HepG2 (cell line): ENCODE data around the gene WLS. TPM values are rescaled to one million over a fixed set of nuclear protein-coding genes. Genes with fewer than 3 reads are reported as not detected.

Experiments
- ATAC-seq: fragments of 200-7000 bp; cut with Tn5 transposase; 3 replicates; pipeline ENCODE4 v1.9.1; 2020; ENCODE audit warnings: mild to moderate bottlenecking, moderate library complexity
- BruUV-seq: library from RNA; stranded (reverse); fragments of 400-500 nt; replicated peaks from 2 replicates; lab custom pipeline; 2021; lab: Mats Ljungman, UMichigan
- CTCF ChIA-PET: fragments of 300-600 bp; formaldehyde crosslinking; extraction: SDS; loops from one replicate; lab custom pipeline; 2021; ENCODE audit warnings: low total read pairs, inconsistent platforms, low intra/inter-chr PET ratio; lab: Yijun Ruan, JAX
- POLR2A ChIA-PET: fragments of 350-600 bp; sonication (Branson Sonifier 250); formaldehyde crosslinking; loops from one replicate; lab custom pipeline; 2020; ENCODE audit warnings: antibody characterized with exemption, inconsistent platforms; lab: Yijun Ruan, JAX
- DNase-seq: peaks from one replicate; pipeline ENCODE4 v3.0.0-alpha.2; 2015; ENCODE audit warnings: low spot score
- FAIRE-seq: peaks from 3 replicates; lab custom pipeline; 2011; peaks lifted over from hg19 to GRCh38; lab: Jason Lieb, UNC
- H2AFZ ChIP-seq: one replicate; pipeline ENCODE4 v1.6.1; 2011; ENCODE audit warnings: low read length, inconsistent platforms
- H3K27ac ChIP-seq: fragments of 300-600 bp; 3 replicates; pipeline ENCODE4 v1.8.0; 2011; ENCODE audit warnings: mixed run types, mild to moderate bottlenecking, mixed read lengths, low read length, inconsistent platforms; ENCODE audit not compliant: insufficient read depth; ENCODE audit errors: extremely low read length
- H3K27me3 ChIP-seq, 2 experiments: fragments of 200-600 bp in 1 of 2; 2 replicates in 1 of 2; 3 replicates in 1 of 2; pipeline versions ENCODE4 v1.6.0 to v1.8.0; 2011; ENCODE audit warnings: low read length in 2 of 2, mild to moderate bottlenecking in 2 of 2, moderate library complexity in 2 of 2, inconsistent platforms in 1 of 2; ENCODE audit not compliant: insufficient read depth in 2 of 2, control insufficient read depth in 1 of 2
- H3K36me3 ChIP-seq, 2 experiments: fragments of 200-600 bp in 1 of 2; replicated peaks in 1 of 2; 2 replicates in 1 of 2; 3 replicates in 1 of 2; pipeline versions ENCODE4 v1.5.1 to v1.8.0; 2011; ENCODE audit warnings: low read length in 2 of 2, inconsistent platforms in 1 of 2; ENCODE audit not compliant: insufficient read depth in 2 of 2, control insufficient read depth in 1 of 2
- H3K4me1 ChIP-seq: 2 replicates; pipeline ENCODE4 v1.5.1; 2012; ENCODE audit warnings: low read length, inconsistent platforms; ENCODE audit not compliant: insufficient read depth
- H3K4me2 ChIP-seq: 2 replicates; pipeline ENCODE4 v1.6.0; 2011; ENCODE audit warnings: low read depth, low read length, inconsistent platforms
- H3K4me3 ChIP-seq, 3 experiments: fragments of 200-600 bp in 1 of 3; sonication (generic), shearing (Covaris generic) in 1 of 3; replicated peaks in 1 of 3; 2 replicates each; pipeline ENCODE4 v1.5.1; 2011 to 2016; ENCODE audit warnings: low read length in 3 of 3, inconsistent platforms in 2 of 3, low read depth in 2 of 3, mild to moderate bottlenecking in 2 of 3, control low read depth in 1 of 3, mixed read lengths in 1 of 3; ENCODE audit not compliant: insufficient read depth in 1 of 3
- H3K79me2 ChIP-seq: one replicate; pipeline ENCODE4 v1.6.1; 2011; ENCODE audit warnings: low read length, inconsistent platforms; ENCODE audit not compliant: insufficient read depth
- H3K9ac ChIP-seq: 2 replicates; pipeline ENCODE4 v1.6.0; 2011; ENCODE audit warnings: mild to moderate bottlenecking, low read depth, low read length, inconsistent platforms; ENCODE audit not compliant: insufficient read depth
- H3K9me3 ChIP-seq: 2 replicates; pipeline ENCODE4 v1.5.1; 2012; ENCODE audit warnings: mild to moderate bottlenecking, low read length
- H4K20me1 ChIP-seq: 2 replicates; pipeline ENCODE4 v1.6.0; 2011; ENCODE audit warnings: inconsistent platforms, mild to moderate bottlenecking, low read length, moderate library complexity; ENCODE audit not compliant: insufficient read depth
- EZH2 ChIP-seq: conservative IDR thresholded peaks from 2 replicates; pipeline ENCODE4 v1.6.1; 2012; ENCODE audit warnings: mild to moderate bottlenecking, low read depth, low read length, moderate library complexity
- HDAC6 ChIP-seq: fragments of 200-600 bp; sonication (generic); IDR thresholded peaks from 2 replicates; pipeline ENCODE4 v1.7.0; 2017; ENCODE audit warnings: mild to moderate bottlenecking, antibody characterized with exemption, low read length, low read depth
- HNRNPL ChIP-seq: fragments of 200-400 bp; formaldehyde crosslinking; IDR thresholded peaks from 2 replicates; pipeline ENCODE4 v1.6.1; 2017; ENCODE audit warnings: mild to moderate bottlenecking, low read depth, low read length
- JDP2 ChIP-seq: sonication (generic); formaldehyde crosslinking; IDR thresholded peaks from 2 replicates; pipeline ENCODE4 v1.8.1; 2022; ENCODE audit warnings: missing genetic modification reagents, borderline replicate concordance
- MEIS1 ChIP-seq: sonication (generic); formaldehyde crosslinking; IDR thresholded peaks from 2 replicates; pipeline ENCODE4 v1.9.0; 2021; ENCODE audit warnings: mild to moderate bottlenecking, missing genetic modification reagents, moderate library complexity, borderline replicate concordance
- MTA1 ChIP-seq: sonication (generic); formaldehyde crosslinking; IDR thresholded peaks from 2 replicates; pipeline ENCODE4 v1.4.0; 2020; ENCODE audit warnings: missing genetic modification reagents, mild to moderate bottlenecking, borderline replicate concordance
- NR1H2 ChIP-seq: sonication (generic); formaldehyde crosslinking; IDR thresholded peaks from 2 replicates; pipeline ENCODE4 v1.8.1; 2022; ENCODE audit warnings: low read depth, missing genetic modification reagents, borderline replicate concordance
- PATZ1 ChIP-seq: sonication (generic); formaldehyde crosslinking; IDR thresholded peaks from 2 replicates; pipeline ENCODE4 v1.4.0; 2020; ENCODE audit warnings: missing genetic modification reagents
- RCOR2 ChIP-seq: IDR thresholded peaks from 2 replicates; pipeline ENCODE4 v1.6.1; 2016; ENCODE audit warnings: missing biosample characterization, missing genetic modification reagents
- RFXANK ChIP-seq: IDR thresholded peaks from 2 replicates; pipeline ENCODE4 v1.6.1; 2016
- TAF15 ChIP-seq: fragments of 200-400 bp; formaldehyde crosslinking; IDR thresholded peaks from one replicate; pipeline ENCODE4 v1.6.1; 2018; ENCODE audit warnings: mild to moderate bottlenecking, low read depth, low read length; ENCODE audit not compliant: poor library complexity, severe bottlenecking
- WIZ ChIP-seq: sonication (generic); formaldehyde crosslinking; IDR thresholded peaks from 2 replicates; pipeline ENCODE4 v1.5.1; 2020; ENCODE audit warnings: mild to moderate bottlenecking, missing genetic modification reagents
- ZBTB26 ChIP-seq: IDR thresholded peaks from 2 replicates; pipeline ENCODE4 v1.6.1; 2016; ENCODE audit warnings: missing compliant biosample characterization, missing genetic modification reagents, borderline replicate concordance
- ZBTB3 ChIP-seq: sonication (generic); formaldehyde crosslinking; IDR thresholded peaks from 2 replicates; pipeline ENCODE4 v1.4.0; 2020; ENCODE audit warnings: low read depth, mild to moderate bottlenecking, moderate library complexity, missing genetic modification reagents, borderline replicate concordance
- ZFP82 ChIP-seq: sonication (generic); formaldehyde crosslinking; IDR thresholded peaks from 2 replicates; pipeline ENCODE4 v1.5.1; 2020; ENCODE audit warnings: mild to moderate bottlenecking, missing genetic modification reagents, borderline replicate concordance
- ZSCAN21 ChIP-seq: sonication (generic); formaldehyde crosslinking; IDR thresholded peaks from 2 replicates; pipeline ENCODE4 v1.8.0; 2022; ENCODE audit warnings: mild to moderate bottlenecking, missing genetic modification reagents, moderate library complexity, borderline replicate concordance
- ZUFSP ChIP-seq: sonication (generic); formaldehyde crosslinking; IDR thresholded peaks from 2 replicates; pipeline ENCODE4 v1.9.0; 2021; ENCODE audit warnings: missing genetic modification reagents, mild to moderate bottlenecking, borderline replicate concordance
- WGBS: methylation state at CpG from one replicate; pipeline ENCODE4 v1.1.6; 2017; ENCODE audit warnings: low lambda C conversion rate; 5-methylcytosine and 5-hydroxymethylcytosine counted together
- in situ Hi-C: cut with HindIII; loops from 2 replicates; pipeline ENCODE4 v1.10.0; 2017; ENCODE audit warnings: low pct_unique_long_range_greater_than_20kb; ENCODE audit not compliant: extremely low pct_ligation_motif_present
- intact Hi-C: fragments of 100-400 bp; cut with micrococcal nuclease; formaldehyde crosslinking; loops from one replicate; pipeline ENCODE4 v1.10.0; 2022; ENCODE audit not compliant: unreplicated experiment
- polyA plus RNA-seq, 8 experiments: library from polyadenylated mRNA; depleted of rRNA in 3 of 8; stranded (reverse) in 7 of 8; unstranded in 1 of 8; fragments of >200 nt; fragmentation: Illumina TruSeq in 4 of 8; extraction: Trizol in 4 of 8; gene quantifications; 2 replicates each; pipeline versions ENCODE4 v1.2.1 to v1.2.3, GENCODE V29; 2011 to 2016; ENCODE audit warnings: low read depth in 4 of 8, missing spikeins in 1 of 8, mixed read lengths in 1 of 8; ENCODE audit not compliant: insufficient read depth in 1 of 8
- total RNA-seq, 5 experiments: library from RNA; depleted of rRNA; stranded (reverse); fragments of >200 nt; fragmentation: Illumina TruSeq; extraction: Trizol; gene quantifications; 2 replicates each; pipeline ENCODE4 v1.2.3, GENCODE V29; 2016; ENCODE audit warnings: low read depth in 1 of 5
- TF ChIP-seq, protein P1 (sequence below): sonication (generic); formaldehyde crosslinking; IDR thresholded peaks from 2 replicates; pipeline ENCODE4 v1.4.0; 2020; ENCODE audit warnings: missing genetic modification reagents

The WLS gene
- total and polyA plus RNA-seq, 2 of the 13 experiments (the other 11 are each of a cell fraction or from before 2014, with no cell fraction given), result not detected

DNA sequence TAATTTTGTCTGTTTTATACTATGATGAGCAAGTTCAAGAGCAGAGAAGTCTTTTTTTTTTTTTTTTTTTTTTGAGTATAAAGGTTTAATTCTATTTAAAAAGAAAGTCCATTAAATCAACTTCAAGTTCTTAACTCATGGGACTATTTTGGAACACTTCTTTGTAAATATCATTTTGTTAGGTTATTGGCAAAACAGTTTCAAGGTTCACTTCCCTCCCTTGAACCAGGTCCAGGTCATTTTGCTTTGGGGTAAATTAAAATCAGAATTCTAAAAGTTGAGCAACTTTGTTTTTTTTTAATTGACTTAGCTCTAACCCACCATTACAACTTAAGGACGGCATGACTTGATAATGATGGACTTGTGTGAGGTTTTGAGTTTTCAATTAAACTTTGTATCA is 72.3 kb downstream of the WLS start:
- no peak overlapping the region for H3K4me2 ChIP-seq
- no peak overlapping the region for H2AFZ ChIP-seq
- no peak overlapping the region for H3K4me3 ChIP-seq
- H3K79me2 ChIP-seq, result no peaks in the 10 kb centered on the region
- in situ Hi-C loops, result no loop called here
- no peaks in the 10 kb centered on the region for H4K20me1 ChIP-seq
- no peak overlapping the region for H3K9ac ChIP-seq
- no peaks in the 10 kb centered on the region for H3K36me3 ChIP-seq
- ATAC-seq (no peak), DNase-seq (no peak), FAIRE-seq (no peak)
- ChIA-PET CTCF (no interaction called here), POLR2A (no interaction called here)
- WGBS, result 4% methylated on average over 1 of the region's 1 CpG
- H3K4me1 ChIP-seq, result no peaks in the 10 kb centered on the region
- intact Hi-C loops, result no loop called here
- no peak overlapping the region for H3K27ac ChIP-seq
- H3K27me3 ChIP-seq, result no peaks in the 10 kb centered on the region
- no TSS peak for BruUV-seq
- TF ChIP-seq EZH2 (no peak), ZFP82 (CRISPR knock-in tag) (no peak), ZBTB26 (CRISPR knock-in tag) (no peak), PATZ1 (CRISPR knock-in tag) (no peak), HNRNPL (no peak), HDAC6 (no peak), MEIS1 (CRISPR knock-in tag) (no peak), ZUFSP (CRISPR knock-in tag) (no peak), MTA1 (CRISPR knock-in tag) (no peak), NR1H2 (no peak), ZSCAN21 (CRISPR knock-in tag) (no peak), ZBTB3 (CRISPR knock-in tag) (no peak), JDP2 (CRISPR knock-in tag) (no peak), WIZ (CRISPR knock-in tag) (no peak), RCOR2 (CRISPR knock-in tag) (no peak), RFXANK (CRISPR knock-in tag) (no peak), TAF15 (no peak)
- TF ChIP-seq, protein P1, sequence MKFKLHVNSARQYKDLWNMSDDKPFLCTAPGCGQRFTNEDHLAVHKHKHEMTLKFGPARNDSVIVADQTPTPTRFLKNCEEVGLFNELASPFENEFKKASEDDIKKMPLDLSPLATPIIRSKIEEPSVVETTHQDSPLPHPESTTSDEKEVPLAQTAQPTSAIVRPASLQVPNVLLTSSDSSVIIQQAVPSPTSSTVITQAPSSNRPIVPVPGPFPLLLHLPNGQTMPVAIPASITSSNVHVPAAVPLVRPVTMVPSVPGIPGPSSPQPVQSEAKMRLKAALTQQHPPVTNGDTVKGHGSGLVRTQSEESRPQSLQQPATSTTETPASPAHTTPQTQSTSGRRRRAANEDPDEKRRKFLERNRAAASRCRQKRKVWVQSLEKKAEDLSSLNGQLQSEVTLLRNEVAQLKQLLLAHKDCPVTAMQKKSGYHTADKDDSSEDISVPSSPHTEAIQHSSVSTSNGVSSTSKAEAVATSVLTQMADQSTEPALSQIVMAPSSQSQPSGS, result no peak
- no peaks in the 10 kb centered on the region for H3K9me3 ChIP-seq
